Measurements from ENCODE around the gene ATE1. TPM values are rescaled to one million over a fixed set of nuclear protein-coding genes. Genes with fewer than 3 reads are reported as not detected.

The ATE1 gene
- total and polyA plus RNA-seq, 2 experiments from 2014 or later: 17.4 to 24.5 TPM

- TF ChIP-seq POLR2AphosphoS5 (IDR thresholded peaks at IDR 0.05; ENCODE audit: low read depth) (no peak), EZH2 (IDR thresholded peaks at IDR 0.05; ENCODE audit: low read depth, unreplicated experiment) (no peak), CTCF (conservative IDR thresholded peaks at IDR 0.05; ENCODE audit: low read depth in 2 of 2) (no peak), ETS1 (IDR thresholded peaks at IDR 0.05) (no peak), REST (IDR thresholded peaks at IDR 0.05; ENCODE audit: unreplicated experiment) (no peak), ZNF114 (CRISPR knock-in tag; IDR thresholded peaks at IDR 0.05) (no peak), STAT1 (IDR thresholded peaks at IDR 0.05; ENCODE audit: unreplicated experiment) (no peak)
These were observed 48.8 kb upstream of the ATE1 start (continued) for GRCh38 chr10:121976607-121977006.

- peaks cover 32% of the 10 kb centered on the region for H3K9me3 Mint-ChIP-seq
- Histone ChIP-seq H3K36me3 (ENCODE audit: insufficient read depth) (peaks cover 7% of the 10 kb centered on the region; the same call in 1 of the 2 replicates), H4K20me1 (replicated peaks; ENCODE audit: insufficient read depth) (peaks cover 3% of the 10 kb centered on the region; the same call in 1 of the 2 replicates), H3K9me2 (ENCODE audit: insufficient read depth) (no peaks in the 10 kb centered on the region), H3K4me1 (ENCODE audit: insufficient read depth) (peaks cover 8% of the 10 kb centered on the region), H3K4me3 (peak overlapping the region; percentile 90), H3K27ac (ENCODE audit: low read depth) (peak overlapping the region; percentile 97), H3K4me2 (peak overlapping the region; percentile 98; the same call in 1 of the 2 replicates), H3K27me3 (ENCODE audit: insufficient read depth) (no peaks in the 10 kb centered on the region), H2AFZ (peak overlapping the region; percentile 90; the same call in 1 of the 2 replicates), H3K79me2 (replicated peaks; ENCODE audit: insufficient read depth) (peaks cover 18% of the 10 kb centered on the region), H3F3A (replicated peaks; ENCODE audit: low read depth) (peaks cover 10% of the 10 kb centered on the region; the same call in 1 of the 2 replicates)
- H3K27me3 Mint-ChIP-seq (ENCODE audit: insufficient read depth, low read depth, poor library complexity): peaks cover 14% of the 10 kb centered on the region
- H3K36me3 Mint-ChIP-seq (ENCODE audit: low read depth): peaks cover 50% of the 10 kb centered on the region
- H3K4me1 Mint-ChIP-seq: peaks cover 11% of the 10 kb centered on the region
- ATAC-seq (peak; percentile 92), DNase-seq (ENCODE audit: low spot score) (no peak)
- H3K27ac Mint-ChIP-seq: no peak overlapping the region
- peak overlapping the region; percentile 72 for H3K4me3 Mint-ChIP-seq
- no peak for TF ChIP-seq STAT1 (IDR thresholded peaks at IDR 0.05; ENCODE audit: unreplicated experiment)
- no peak for TF ChIP-seq CREB1 (CRISPR knock-in tag; IDR thresholded peaks at IDR 0.05; ENCODE audit: low read depth)
- TF ChIP-seq ZNF331 (CRISPR knock-in tag; IDR thresholded peaks at IDR 0.05; ENCODE audit: low read depth): 0 out of 2 replicates have a peak, but pooled peaks have one; percentile 42
These were observed 47.7 kb upstream of the ATE1 start for GRCh38 chr10:121975295-121976086.

Measured in GM23338 (cell line).